Panc1 (cell line): ENCODE data around the gene LNX2. TPM values are rescaled to one million over a fixed set of nuclear protein-coding genes. Genes with fewer than 3 reads are reported as not detected.

Source experiments
- ATAC-seq: fragments of 200-7000 bp; cut with Tn5 transposase; 2 replicates; pipeline ENCODE4 v1.9.1; 2020; ENCODE audit warnings: mild to moderate bottlenecking, moderate library complexity
- BruUV-seq: library from RNA; stranded (reverse); fragments of 400-500 nt; replicated peaks from 2 replicates; lab custom pipeline; 2021; lab: Mats Ljungman, UMichigan
- CTCF ChIA-PET: fragments of 300-600 bp; sonication (Branson Sonifier 250); formaldehyde crosslinking; loops from one replicate; lab custom pipeline; 2022; ENCODE audit warnings: antibody characterized with exemption; lab: Charles Lee
- POLR2A ChIA-PET: fragments of 300-600 bp; sonication (Branson Sonifier 250); formaldehyde crosslinking; loops from one replicate; lab custom pipeline; 2022; ENCODE audit warnings: antibody characterized with exemption; lab: Charles Lee
- DNase-seq: peaks from one replicate; pipeline ENCODE4 v3.0.0-alpha.2; 2010; ENCODE audit warnings: low read depth, low spot score
- H3K27ac ChIP-seq: 2 replicates; pipeline ENCODE4 v1.5.1; 2011; ENCODE audit warnings: mild to moderate bottlenecking, low read length, inconsistent platforms
- H3K27me3 ChIP-seq: fragments of 200-500 bp; sonication (Bioruptor generic); 2 replicates; pipeline ENCODE4 v1.6.0; 2014; ENCODE audit warnings: low read length, inconsistent platforms; ENCODE audit not compliant: control insufficient read depth, insufficient read depth
- H3K36me3 ChIP-seq: fragments of 200-500 bp; sonication (Bioruptor generic); 2 replicates; pipeline ENCODE4 v1.5.1; 2014; ENCODE audit warnings: inconsistent platforms, mild to moderate bottlenecking, low read length, moderate library complexity; ENCODE audit not compliant: control insufficient read depth, insufficient read depth
- H3K4me1 ChIP-seq: 2 replicates; pipeline ENCODE4 v1.5.1; 2011; ENCODE audit warnings: inconsistent platforms, mild to moderate bottlenecking, low read length, moderate library complexity; ENCODE audit not compliant: control insufficient read depth, insufficient read depth
- H3K4me3 ChIP-seq, 2 experiments: 2 replicates each; pipeline ENCODE4 v1.5.1; 2011 to 2012; ENCODE audit warnings: low read depth in 2 of 2, low read length in 2 of 2, mild to moderate bottlenecking in 2 of 2, inconsistent platforms in 1 of 2, moderate library complexity in 1 of 2
- H3K9me3 ChIP-seq: fragments of 200-500 bp; sonication (Bioruptor generic); 2 replicates; pipeline ENCODE4 v1.5.1; 2014; ENCODE audit warnings: low read depth, mild to moderate bottlenecking, inconsistent platforms, low read length, moderate library complexity; ENCODE audit not compliant: control insufficient read depth, insufficient read depth
- CTCF ChIP-seq: fragments of 450-650 bp; IDR thresholded peaks from 2 replicates; pipeline ENCODE4 v1.5.1; 2017; ENCODE audit warnings: mild to moderate bottlenecking
- POLR2AphosphoS5 ChIP-seq: IDR thresholded peaks from 2 replicates; pipeline ENCODE4 v1.6.1; 2012; ENCODE audit warnings: mild to moderate bottlenecking, low read depth, low read length, moderate library complexity
- SIN3A ChIP-seq: IDR thresholded peaks from 2 replicates; pipeline ENCODE4 v1.6.1; 2012; ENCODE audit warnings: low read depth, mild to moderate bottlenecking, low read length, moderate library complexity, borderline replicate concordance; ENCODE audit not compliant: insufficient read depth
- TCF7L2 ChIP-seq: IDR thresholded peaks from 2 replicates; pipeline ENCODE4 v1.6.1; 2011; ENCODE audit warnings: mild to moderate bottlenecking, low read depth, low read length, inconsistent platforms
- in situ Hi-C: cut with HindIII; loops from 2 replicates; pipeline ENCODE4 v1.10.0; 2016; ENCODE audit warnings: low sequenced_read_pairs, low pct_unique_long_range_greater_than_20kb
- intact Hi-C: fragments of 100-400 bp; cut with micrococcal nuclease; formaldehyde crosslinking; loops from one replicate; pipeline ENCODE4 v1.10.0; 2022; ENCODE audit not compliant: unreplicated experiment
- total RNA-seq: library from RNA; stranded (reverse); gene quantifications from one replicate; pipeline ENCODE4 v1.2.1, GENCODE V29; 2021; ENCODE audit not compliant: unreplicated experiment
- TF ChIP-seq, protein P1 (sequence below), 2 experiments: IDR thresholded peaks; 2 replicates each; pipeline ENCODE4 v1.6.1; 2011 to 2012; ENCODE audit warnings: low read depth in 2 of 2, control low read depth in 1 of 2, low read length in 1 of 2, mild to moderate bottlenecking in 1 of 2, moderate library complexity in 1 of 2; ENCODE audit not compliant: insufficient read depth in 1 of 2

LNX2 gene
- total RNA-seq, 1 experiment from 2014 or later, result 11.6 TPM

- in situ Hi-C loops, result no loop called here
- no peaks in the 10 kb centered on the region for H3K4me1 ChIP-seq
- no peaks in the 10 kb centered on the region for H3K27me3 ChIP-seq
- DNase-seq, result no peak
- BruUV-seq, result no TSS peak
- ATAC-seq, result no peak
- no peak for TF ChIP-seq CTCF
- TF ChIP-seq TCF7L2, result no peak
- no peak for TF ChIP-seq POLR2AphosphoS5
- TF ChIP-seq SIN3A, result no peak
- H3K9me3 ChIP-seq, result no peaks in the 10 kb centered on the region
- ChIA-PET CTCF (no interaction called here), POLR2A (no interaction called here)
- intact Hi-C loops, result no loop called here
- no peak overlapping the region for H3K4me3 ChIP-seq
- no peaks in the 10 kb centered on the region for H3K36me3 ChIP-seq
- no peak overlapping the region for H3K27ac ChIP-seq
These were observed 42.6 kb upstream of the LNX2 start for GRCh38 chr13:27662738-27663470.

- no TSS peak for BruUV-seq
- in situ Hi-C loops, result no loop called here
These were observed 40.7 kb upstream of the LNX2 start for GRCh38 chr13:27661017-27661416.

More at GRCh38 chr13:27661017-27661416, 40.7 kb upstream of the LNX2 start:
- no peak for ATAC-seq
- Histone ChIP-seq H3K36me3 (no peaks in the 10 kb centered on the region), H3K4me1 (no peaks in the 10 kb centered on the region), H3K4me3 (no peak overlapping the region), H3K27me3 (no peaks in the 10 kb centered on the region), H3K27ac (no peak overlapping the region), H3K9me3 (no peaks in the 10 kb centered on the region)
- intact Hi-C loops, result no loop called here
- POLR2A ChIA-PET, result no interaction called here
- TF ChIP-seq TCF7L2, result no peak
- TF ChIP-seq SIN3A, result no peak
- no peak for TF ChIP-seq POLR2AphosphoS5
- TF ChIP-seq, protein P1, sequence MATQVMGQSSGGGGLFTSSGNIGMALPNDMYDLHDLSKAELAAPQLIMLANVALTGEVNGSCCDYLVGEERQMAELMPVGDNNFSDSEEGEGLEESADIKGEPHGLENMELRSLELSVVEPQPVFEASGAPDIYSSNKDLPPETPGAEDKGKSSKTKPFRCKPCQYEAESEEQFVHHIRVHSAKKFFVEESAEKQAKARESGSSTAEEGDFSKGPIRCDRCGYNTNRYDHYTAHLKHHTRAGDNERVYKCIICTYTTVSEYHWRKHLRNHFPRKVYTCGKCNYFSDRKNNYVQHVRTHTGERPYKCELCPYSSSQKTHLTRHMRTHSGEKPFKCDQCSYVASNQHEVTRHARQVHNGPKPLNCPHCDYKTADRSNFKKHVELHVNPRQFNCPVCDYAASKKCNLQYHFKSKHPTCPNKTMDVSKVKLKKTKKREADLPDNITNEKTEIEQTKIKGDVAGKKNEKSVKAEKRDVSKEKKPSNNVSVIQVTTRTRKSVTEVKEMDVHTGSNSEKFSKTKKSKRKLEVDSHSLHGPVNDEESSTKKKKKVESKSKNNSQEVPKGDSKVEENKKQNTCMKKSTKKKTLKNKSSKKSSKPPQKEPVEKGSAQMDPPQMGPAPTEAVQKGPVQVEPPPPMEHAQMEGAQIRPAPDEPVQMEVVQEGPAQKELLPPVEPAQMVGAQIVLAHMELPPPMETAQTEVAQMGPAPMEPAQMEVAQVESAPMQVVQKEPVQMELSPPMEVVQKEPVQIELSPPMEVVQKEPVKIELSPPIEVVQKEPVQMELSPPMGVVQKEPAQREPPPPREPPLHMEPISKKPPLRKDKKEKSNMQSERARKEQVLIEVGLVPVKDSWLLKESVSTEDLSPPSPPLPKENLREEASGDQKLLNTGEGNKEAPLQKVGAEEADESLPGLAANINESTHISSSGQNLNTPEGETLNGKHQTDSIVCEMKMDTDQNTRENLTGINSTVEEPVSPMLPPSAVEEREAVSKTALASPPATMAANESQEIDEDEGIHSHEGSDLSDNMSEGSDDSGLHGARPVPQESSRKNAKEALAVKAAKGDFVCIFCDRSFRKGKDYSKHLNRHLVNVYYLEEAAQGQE (IDR thresholded peaks at IDR 0.05; ENCODE audit: insufficient read depth in 1 of 2, low read depth in 2 of 2, low read length in 1 of 2), result no peak
- no peak for TF ChIP-seq CTCF
- DNase-seq, result no peak
- CTCF ChIA-PET, result no interaction called here
